NK-92 (cell line): Measurements from ENCODE around the gene TMC4.
A peak's percentile ranks its signal among the peaks of the same experiment; 100 is the strongest.
"Not testable (repeated sequence)": the region's sequence is repeated elsewhere in the genome, so short reads cannot be mapped to it uniquely, and the experiment has no call there.

Experiments used
- DNase-seq: peaks from one replicate; lab custom pipeline; 2025; ENCODE audit not compliant: unreplicated experiment; lab: John Stamatoyannopoulos, UW

The TMC4 gene

DNA sequence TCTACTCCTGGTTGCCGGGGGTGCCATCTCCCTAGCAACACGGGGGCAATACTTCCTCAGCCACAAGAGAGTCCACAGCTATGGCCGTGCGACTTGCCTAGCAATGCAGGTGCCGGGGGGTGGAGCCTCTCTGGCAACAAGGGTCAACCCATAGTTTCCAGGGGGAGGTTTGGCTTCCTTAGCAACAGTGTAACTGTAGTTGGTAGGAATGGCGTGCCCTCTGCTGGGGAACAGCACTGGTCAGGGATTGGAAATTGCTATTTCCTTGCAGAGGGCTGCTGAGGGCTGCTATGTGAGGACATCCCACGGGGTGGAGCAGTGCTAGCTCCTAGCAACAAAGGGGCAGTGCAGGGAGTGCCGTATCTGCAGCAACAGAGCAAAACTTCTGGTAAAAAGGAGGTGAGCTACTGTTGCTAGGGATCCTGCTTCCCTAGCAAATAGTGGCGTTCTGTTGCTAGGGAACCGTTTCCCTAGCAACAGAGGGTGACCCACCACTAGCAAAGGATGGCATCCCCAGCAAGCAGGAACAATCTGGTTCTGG lies 7.0 kb upstream of the TMC4 start:
- DNase-seq, result no peak

GRCh38 chr19:54179262-54179852 lies 6.4 kb upstream of the TMC4 start:
- no peak for DNase-seq

GRCh38 chr19:54178581-54179261 lies 5.8 kb upstream of the TMC4 start:
- DNase-seq, result no peak

GRCh38 chr19:54173951-54174834 lies 1.2 kb upstream of the TMC4 start:
- DNase-seq, result no peak

DNA sequence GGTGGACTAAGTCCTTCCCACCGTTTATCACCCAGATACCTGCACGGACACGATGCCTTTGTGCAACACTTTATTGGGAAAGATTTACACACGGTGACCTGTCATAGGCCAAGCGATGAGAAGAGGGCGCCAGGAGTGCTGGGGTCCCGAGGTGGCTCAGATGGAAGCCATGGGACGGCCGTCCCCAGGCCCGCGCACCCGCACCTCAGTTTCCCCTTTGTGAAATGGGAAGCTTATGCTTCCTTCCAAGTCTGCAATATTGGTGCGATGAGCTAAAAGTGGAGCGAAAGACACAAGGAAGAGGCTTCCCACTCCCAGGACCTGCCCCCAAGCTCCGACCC lies 369 bp upstream of the TMC4 start:
- no peak for DNase-seq

GRCh38 chr19:54171736-54172431 lies 1.1 kb downstream of the TMC4 start:
- not testable (repeated sequence) for DNase-seq

DNA sequence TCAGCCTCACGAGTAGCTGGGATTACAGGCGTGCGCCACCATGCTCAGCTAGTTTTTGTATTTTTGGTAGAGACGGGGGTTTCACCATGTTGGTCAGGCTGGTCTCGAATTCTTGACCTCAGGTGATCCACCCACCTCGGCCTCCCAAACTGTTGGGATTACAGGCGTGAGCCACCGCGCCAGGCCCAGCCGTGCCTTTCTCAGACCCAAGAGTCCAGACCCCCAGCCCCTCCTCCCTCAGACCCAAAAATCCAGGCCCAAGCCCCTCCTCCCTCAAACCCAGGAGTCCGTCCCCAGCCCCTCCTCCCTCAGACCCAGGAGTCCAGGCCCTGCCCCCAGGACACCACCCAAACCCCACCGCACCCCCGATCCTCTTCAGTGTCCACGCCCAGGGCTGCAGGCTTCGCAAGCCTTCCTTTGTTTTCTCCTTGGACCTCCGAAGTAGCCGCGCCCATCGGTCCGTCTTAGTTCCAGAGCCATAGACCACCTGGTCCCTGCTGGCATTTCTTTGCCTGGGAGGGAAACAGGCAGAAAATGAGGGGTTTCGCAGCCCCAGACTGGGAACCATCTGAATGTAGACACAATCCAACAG lies 3.7 kb downstream of the TMC4 start:
- no peak for DNase-seq

- peak; percentile 16 for DNase-seq
These were observed 4.6 kb downstream of the TMC4 start for GRCh38 chr19:54168174-54168917.

DNA sequence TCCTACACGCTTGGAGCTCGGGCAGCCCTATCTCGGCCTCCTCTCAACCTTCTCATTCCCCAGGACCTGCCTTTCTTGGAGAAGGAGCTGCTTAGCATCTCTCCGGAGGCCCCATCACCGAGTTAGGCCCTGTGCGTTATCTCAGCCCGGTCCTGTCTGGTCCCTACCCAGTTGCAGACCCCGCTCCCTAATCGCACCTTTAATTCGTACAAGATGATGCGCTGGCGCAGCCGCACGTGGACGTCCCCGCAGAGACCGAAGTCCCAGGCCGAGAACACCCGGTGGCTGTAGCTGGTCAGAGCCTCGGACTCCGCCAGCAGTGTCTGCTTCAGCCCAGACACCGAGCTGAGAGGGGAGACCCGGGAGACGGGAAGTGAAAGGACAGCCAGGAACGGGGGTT lies 7.7 kb downstream of the TMC4 start:
- DNase-seq, result no peak

GRCh38 chr19:54164369-54165068 lies 8.4 kb downstream of the TMC4 start:
- no peak for DNase-seq

- DNase-seq, result no peak
These were observed 10.1 kb downstream of the TMC4 start for GRCh38 chr19:54162884-54163283.

- DNase-seq, result no peak
These were observed 10.6 kb downstream of the TMC4 start for GRCh38 chr19:54162241-54162805.

DNA sequence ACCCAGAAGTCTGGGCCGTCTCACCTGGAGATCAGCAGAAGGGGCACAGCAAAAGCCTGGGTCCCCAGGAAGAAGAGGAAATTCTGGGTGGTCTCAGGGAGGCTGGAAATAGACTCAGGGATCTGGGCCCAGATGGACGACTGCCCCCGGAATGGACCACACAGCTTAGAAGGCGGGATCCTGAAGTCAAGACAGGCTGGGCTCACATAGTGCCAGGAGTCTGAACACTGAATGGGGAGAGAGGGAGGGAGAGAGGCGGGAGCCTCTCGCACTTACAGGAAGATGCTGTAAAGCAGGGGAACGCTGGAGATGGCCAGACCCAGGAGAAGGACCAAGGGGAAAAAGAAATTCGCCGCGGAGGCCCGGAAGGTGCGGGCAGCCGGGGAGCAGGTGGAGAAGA lies 12.1 kb downstream of the TMC4 start:
- no peak for DNase-seq

DNA sequence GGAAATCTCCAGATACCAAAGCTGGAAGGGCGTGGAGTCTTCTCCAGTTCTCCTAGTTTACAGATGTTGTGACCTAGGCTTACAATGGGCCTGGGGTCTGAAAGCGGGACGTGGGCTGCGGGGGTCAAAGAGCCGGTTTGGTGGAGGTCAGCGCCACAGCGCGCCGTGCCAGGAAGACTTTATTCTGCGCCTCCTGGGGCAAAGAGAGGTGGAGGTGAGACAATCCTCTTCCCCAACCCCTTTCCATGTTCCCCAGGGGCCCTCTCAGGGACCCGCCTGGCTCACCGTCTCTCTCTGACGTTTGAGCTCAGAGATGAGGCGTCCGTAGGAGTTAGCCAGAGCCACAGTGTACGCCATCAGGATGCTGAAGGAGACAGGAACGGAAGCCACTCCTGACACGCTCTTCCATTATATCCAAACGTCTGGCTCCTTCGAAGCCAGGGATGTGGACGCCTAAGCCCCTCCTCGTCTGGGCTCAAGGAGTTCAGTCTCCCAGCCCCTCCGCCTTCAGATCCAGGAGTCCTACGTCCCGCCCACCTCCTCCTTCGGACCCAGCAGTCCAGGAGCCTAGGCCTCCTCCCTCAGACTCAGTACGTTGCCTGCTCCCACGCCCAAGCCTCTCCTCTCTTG lies 12.7 kb downstream of the TMC4 start:
- DNase-seq, result no peak

DNA sequence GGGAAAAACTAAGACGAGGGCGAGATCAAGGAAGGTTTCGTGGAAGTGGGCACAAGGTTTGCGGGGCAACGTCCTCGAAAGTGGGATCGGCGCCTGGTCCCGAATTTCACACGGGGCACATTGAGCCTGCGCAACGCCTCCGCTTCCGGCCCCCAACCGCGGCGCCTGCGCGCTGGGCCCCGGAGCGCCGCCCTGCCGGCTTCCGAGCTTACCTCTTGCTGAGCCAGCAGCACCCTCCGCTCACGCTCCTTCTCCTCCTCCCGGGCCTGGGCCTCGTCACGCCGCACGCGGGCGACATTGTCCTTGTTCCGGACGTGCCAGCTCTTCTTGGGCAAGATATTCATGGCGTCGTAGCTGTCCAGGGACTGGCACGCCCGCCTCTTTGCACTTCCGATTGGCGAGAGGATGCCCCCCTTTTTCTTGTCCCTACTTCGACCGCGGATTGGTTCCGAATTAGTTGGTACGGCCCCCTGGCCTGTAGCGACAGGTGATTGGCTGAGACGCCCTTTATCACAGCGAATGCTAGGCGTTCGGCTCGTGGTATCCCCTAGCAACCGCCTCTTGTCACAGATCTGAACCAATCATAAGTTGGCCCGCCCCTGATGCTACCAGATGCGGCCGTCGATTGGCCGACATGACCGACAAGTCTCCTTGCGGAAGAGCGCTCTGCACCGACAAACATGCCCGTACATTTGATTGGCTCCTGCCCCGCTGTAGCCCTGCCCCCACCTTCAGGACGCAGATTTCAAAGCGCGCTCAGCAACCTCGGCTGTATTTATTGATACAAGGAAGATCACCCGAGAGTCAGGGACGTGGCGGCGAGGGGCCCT lies 13.4 kb downstream of the TMC4 start, which contains the start of gene LENG1:
Gene LENG1 (minus strand): TSS at position 370 of the 830 bp plus-strand sequence. CDS start 26 bp downstream, at position 344.
- DNase-seq, result peak; percentile 94

DNA sequence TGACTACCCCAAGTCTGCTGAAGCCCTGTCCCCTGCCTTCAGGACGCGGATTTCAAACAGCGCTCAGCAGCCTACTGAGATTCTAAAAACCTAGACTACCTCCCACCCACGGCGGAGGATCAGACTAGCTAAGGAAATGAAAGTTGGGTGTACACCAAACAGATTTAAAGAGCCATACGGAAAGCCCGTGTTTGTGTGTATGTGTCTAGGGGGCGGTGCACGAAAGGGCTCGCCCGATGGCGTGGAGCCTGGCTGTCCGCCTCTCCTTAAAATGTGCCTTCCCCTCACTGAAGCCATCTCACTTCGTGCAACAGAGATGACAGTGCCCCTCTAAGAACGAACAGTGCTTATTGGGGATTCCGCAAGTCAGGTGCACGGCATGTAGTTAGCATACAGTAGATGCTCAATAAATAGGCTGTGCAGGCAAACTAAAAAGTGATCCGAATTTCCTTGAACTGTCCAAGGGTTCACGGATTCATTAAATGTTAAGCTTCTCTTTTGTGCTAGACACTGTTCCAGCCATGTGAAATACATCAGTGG lies 14.1 kb downstream of the TMC4 start:
- DNase-seq, result no peak

DNA sequence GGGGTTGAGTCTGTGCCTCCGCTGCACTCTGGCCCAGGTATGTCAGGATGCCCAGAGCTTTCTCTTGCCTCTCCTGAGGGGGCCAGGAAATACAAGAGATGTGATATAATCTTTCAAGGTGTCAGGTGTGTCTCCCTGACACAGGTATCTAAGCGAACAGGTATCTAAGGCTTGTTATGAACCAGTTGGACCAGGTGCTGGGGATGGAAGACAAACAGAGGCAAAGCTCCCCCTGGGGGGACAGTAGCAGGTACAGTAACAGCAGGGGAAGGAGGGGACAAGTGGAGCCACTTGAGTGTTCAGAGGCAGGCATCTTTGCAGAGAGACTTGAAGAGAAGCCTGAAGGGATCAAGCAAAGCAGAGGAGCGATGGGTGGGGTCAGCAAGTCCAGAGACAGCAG lies 16.0 kb downstream of the TMC4 start:
- no peak for DNase-seq

DNA sequence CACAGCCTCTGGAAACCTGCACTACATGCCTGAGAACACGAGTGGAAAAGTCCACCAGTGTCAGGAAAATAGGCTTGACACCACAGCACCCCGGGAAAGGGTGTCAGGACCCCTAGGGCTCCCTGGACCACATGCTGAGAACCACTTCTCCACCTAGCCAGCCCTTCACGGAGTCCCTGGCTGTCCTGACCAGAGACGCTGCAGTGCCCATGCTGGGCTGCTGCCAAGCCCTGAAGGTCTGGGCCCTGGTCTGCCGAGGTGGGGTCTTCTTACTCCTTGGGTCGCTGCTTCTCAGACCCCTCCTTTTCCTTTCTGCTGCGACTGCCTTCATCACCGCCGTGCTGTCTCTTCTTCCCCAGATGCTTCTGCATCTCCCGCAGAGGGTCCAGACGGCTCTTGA lies 16.5 kb downstream of the TMC4 start:
- DNase-seq, result no peak
